ENCODE data around the gene ANKRD33.
"Not testable (repeated sequence)": the region's sequence is repeated elsewhere in the genome, so short reads cannot be mapped to it uniquely, and the experiment has no call there.

Gene ANKRD33

DNA sequence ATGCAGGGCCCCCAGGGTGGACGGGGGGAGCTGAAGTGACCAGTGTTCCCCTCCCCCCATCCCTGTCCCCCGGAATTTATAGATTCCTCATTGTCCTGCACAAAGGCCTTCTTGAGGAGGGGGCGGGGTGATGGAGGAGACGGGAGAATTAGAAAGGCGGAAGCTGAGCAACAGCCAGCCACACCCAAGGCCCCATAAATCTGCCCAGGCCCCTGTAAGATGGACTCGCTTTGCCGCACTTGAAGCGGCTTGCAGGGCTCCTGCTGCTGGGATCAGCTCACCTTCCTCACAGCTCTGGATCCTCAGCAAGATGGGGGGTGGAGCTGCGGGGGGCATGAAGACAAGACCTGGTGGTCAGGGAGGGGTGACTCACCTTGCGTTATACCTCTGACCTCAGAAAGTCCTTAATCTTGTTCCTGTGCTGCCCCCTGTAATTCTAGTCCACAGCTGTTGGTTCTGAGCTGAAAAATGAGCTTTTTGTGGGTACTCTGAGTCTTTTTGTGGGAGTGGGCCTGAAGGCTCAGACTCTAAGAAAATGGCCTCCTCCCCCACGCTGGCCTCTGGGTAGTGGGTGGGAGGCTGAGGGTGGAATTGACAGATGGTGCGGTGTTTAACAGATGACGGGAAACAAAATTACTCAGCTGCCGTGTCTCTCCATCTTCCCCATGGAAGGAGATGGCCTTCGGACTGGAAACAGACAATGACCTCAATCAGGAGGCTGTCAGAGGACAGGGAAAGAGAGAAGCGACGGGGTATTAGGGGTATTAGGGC is 15.8 kb upstream of the ANKRD33 start:
- Histone ChIP-seq H3K9me3 (ENCODE audit: control insufficient read depth, low read length) (no peaks in the 10 kb centered on the region), H3K36me3 (ENCODE audit: control insufficient read depth, insufficient read depth, low read length) (no peaks in the 10 kb centered on the region), H3K4me3 (ENCODE audit: low read length) (no peak overlapping the region), H3K9ac (ENCODE audit: low read length) (no peak overlapping the region), H3K27me3 (ENCODE audit: control insufficient read depth, insufficient read depth, low read length) (peaks cover 27% of the 10 kb centered on the region), H3K4me1 (ENCODE audit: control insufficient read depth, insufficient read depth, low read length) (peaks cover 8% of the 10 kb centered on the region)

DNA sequence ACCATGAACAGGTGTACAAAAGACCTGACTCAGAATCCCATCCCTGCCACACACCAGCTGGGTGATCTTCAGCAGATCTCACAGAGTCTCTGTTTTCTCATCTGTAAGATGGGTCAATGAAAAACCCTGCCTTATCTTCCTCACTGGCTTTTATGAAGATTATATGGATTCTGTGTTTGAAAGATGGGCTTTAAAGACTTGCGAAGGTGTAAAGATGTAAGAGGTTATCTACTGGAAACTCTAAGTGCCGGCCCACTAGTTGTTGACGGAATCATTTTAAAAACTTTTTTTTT is 15.3 kb upstream of the ANKRD33 start:
- peaks cover 27% of the 10 kb centered on the region for H3K27me3 ChIP-seq (ENCODE audit: control insufficient read depth, insufficient read depth, low read length)
- no peaks in the 10 kb centered on the region for H3K9me3 ChIP-seq (ENCODE audit: control insufficient read depth, low read length)
- no peak overlapping the region for H3K4me3 ChIP-seq (ENCODE audit: low read length)
- no peak overlapping the region for H3K9ac ChIP-seq (ENCODE audit: low read length)
- H3K4me1 ChIP-seq (ENCODE audit: control insufficient read depth, insufficient read depth, low read length) = peaks cover 8% of the 10 kb centered on the region
- H3K36me3 ChIP-seq (ENCODE audit: control insufficient read depth, insufficient read depth, low read length) = no peaks in the 10 kb centered on the region

DNA sequence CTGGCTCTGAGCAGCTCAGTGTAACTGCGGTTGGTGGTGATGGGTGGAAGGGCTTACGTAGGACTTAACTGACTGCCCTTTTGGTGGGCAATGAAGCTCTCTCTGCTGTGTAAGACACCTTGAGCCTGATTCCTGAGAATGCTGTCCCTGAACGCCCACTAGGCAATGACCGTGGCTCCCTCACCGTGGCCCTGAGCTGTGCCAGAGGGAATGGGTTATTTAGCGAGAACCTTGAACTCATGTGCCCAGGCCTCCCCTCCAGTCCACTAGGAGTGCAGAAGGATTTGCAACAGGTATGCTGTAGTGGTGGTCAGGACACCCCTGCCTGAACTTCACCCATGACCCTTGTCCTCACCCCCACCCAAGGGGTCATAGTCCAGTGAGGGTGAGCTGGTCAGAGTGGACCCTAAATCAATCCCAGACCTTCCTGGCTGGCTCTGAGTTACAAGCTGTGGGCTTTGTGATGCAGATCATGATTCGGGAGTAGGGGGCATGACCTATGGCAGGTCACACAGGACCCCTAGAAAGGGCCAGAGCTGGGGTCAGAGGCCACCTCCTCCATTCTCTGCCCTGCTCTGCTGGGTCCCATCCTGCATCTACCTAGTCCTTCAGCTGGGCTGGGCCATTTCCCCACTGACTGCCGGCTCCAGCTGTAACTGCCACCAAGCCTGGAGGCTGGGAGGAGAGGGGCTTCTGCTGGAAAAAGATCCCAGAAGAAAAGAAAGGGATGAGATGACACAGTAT is 14.5 kb upstream of the ANKRD33 start:
- peaks cover 8% of the 10 kb centered on the region for H3K4me1 ChIP-seq (ENCODE audit: control insufficient read depth, insufficient read depth, low read length)
- peaks cover 22% of the 10 kb centered on the region for H3K27me3 ChIP-seq (ENCODE audit: control insufficient read depth, insufficient read depth, low read length)
- H3K36me3 ChIP-seq (ENCODE audit: control insufficient read depth, insufficient read depth, low read length) = no peaks in the 10 kb centered on the region
- no peaks in the 10 kb centered on the region for H3K9me3 ChIP-seq (ENCODE audit: control insufficient read depth, low read length)
- no peak overlapping the region for H3K4me3 ChIP-seq (ENCODE audit: low read length)
- no peak overlapping the region for H3K9ac ChIP-seq (ENCODE audit: low read length)

DNA sequence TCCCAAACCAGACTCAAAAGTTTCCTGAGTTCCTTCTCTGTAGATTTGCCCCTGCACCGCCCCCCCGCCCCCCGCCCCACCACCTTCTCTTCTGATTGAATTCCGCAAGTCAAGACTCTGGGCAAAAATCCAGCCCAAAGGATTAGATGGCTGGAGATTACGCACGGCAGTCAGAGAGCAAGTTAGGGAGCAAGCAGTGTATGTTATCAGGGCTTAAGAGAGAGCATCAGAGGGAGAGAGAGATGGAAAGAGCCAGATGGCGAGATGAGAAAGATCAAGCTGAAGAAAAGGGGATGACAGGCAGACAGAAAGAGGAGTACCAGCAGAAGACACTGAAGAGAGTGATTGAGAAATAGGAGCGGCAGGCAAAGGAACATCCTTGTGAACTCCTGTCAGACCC is 13.9 kb upstream of the ANKRD33 start:
- H3K4me3 ChIP-seq (ENCODE audit: low read length) = no peak overlapping the region
- H3K27me3 ChIP-seq (ENCODE audit: control insufficient read depth, insufficient read depth, low read length) = peaks cover 16% of the 10 kb centered on the region
- peaks cover 2% of the 10 kb centered on the region for H3K4me1 ChIP-seq (ENCODE audit: control insufficient read depth, insufficient read depth, low read length)
- H3K9ac ChIP-seq (ENCODE audit: low read length) = no peak overlapping the region
- H3K36me3 ChIP-seq (ENCODE audit: control insufficient read depth, insufficient read depth, low read length) = no peaks in the 10 kb centered on the region
- H3K9me3 ChIP-seq (ENCODE audit: control insufficient read depth, low read length) = no peaks in the 10 kb centered on the region

DNA sequence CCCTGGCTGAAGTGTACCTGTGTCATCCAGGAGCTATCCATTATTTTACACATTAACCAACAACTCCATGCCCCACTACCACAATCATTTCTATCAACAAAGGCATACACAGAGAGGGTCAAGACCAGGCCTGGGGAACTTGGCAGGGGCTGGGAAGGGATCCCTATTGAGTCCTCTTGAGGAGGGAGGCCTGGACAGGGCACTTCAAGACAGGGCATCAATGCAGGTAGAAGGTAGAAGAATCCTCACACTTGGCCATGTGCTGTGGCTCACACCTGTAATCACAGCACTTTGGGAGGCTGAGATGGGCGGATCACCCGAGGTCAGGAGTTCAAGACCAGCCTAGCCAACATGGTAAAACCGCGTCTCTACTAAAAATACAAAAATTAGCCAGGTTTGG is 13.4 kb upstream of the ANKRD33 start:
- H3K9me3 ChIP-seq (ENCODE audit: control insufficient read depth, low read length) = no peaks in the 10 kb centered on the region
- H3K4me1 ChIP-seq (ENCODE audit: control insufficient read depth, insufficient read depth, low read length) = no peaks in the 10 kb centered on the region
- no peak overlapping the region for H3K9ac ChIP-seq (ENCODE audit: low read length)
- no peaks in the 10 kb centered on the region for H3K36me3 ChIP-seq (ENCODE audit: control insufficient read depth, insufficient read depth, low read length)
- peaks cover 11% of the 10 kb centered on the region for H3K27me3 ChIP-seq (ENCODE audit: control insufficient read depth, insufficient read depth, low read length)
- no peak overlapping the region for H3K4me3 ChIP-seq (ENCODE audit: low read length)

DNA sequence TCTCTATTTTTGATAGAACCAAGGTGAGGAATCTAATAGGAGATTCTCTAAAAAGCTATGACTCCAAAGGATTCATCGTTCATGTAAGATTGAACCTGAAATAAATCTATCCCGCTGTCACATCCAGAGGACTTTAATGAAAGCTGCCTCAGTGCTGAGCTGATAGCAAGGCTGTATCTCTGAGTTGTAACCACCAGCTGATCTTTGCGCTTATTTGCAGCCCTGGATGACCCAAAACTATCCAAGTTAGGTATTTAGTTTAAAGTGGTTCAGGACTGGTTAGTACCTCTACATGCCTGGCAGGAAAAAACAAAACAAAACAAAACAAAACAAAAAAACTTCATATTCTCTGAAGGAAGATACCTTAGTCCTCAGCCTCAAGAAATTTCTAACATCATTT is 8.8 kb upstream of the ANKRD33 start:
- H3K9me3 ChIP-seq (ENCODE audit: control insufficient read depth, low read length) = no peaks in the 10 kb centered on the region
- H3K4me1 ChIP-seq (ENCODE audit: control insufficient read depth, insufficient read depth, low read length) = no peaks in the 10 kb centered on the region
- no peaks in the 10 kb centered on the region for H3K27me3 ChIP-seq (ENCODE audit: control insufficient read depth, insufficient read depth, low read length)
- no peak overlapping the region for H3K9ac ChIP-seq (ENCODE audit: low read length)
- H3K36me3 ChIP-seq (ENCODE audit: control insufficient read depth, insufficient read depth, low read length) = no peaks in the 10 kb centered on the region
- no peak overlapping the region for H3K4me3 ChIP-seq (ENCODE audit: low read length)

DNA sequence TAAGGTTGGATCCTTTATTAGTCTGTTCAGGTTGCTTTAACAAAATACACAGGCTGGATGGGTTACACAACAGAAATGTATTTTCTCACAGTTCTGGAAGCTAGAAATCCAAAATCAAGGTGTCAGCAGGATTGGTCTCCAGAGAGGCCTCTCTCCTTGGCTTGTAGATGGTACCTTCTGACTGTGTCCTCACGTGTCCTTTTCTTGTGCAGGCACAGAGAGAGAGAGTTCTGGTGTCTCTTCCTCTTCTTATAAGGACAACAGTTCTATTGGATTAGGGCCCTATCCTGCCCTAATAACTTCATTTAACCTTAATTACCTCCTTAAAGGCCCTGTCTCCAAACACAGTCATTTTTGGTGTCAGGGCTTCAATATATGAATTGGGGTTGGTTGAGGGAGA is 4.6 kb upstream of the ANKRD33 start:
- Histone ChIP-seq H3K9me3 (ENCODE audit: control insufficient read depth, low read length) (no peaks in the 10 kb centered on the region), H3K36me3 (ENCODE audit: control insufficient read depth, insufficient read depth, low read length) (no peaks in the 10 kb centered on the region), H3K4me1 (ENCODE audit: control insufficient read depth, insufficient read depth, low read length) (peaks cover 4% of the 10 kb centered on the region), H3K9ac (ENCODE audit: low read length) (no peak overlapping the region), H3K27me3 (ENCODE audit: control insufficient read depth, insufficient read depth, low read length) (peaks cover 4% of the 10 kb centered on the region), H3K4me3 (ENCODE audit: low read length) (no peak overlapping the region)

DNA sequence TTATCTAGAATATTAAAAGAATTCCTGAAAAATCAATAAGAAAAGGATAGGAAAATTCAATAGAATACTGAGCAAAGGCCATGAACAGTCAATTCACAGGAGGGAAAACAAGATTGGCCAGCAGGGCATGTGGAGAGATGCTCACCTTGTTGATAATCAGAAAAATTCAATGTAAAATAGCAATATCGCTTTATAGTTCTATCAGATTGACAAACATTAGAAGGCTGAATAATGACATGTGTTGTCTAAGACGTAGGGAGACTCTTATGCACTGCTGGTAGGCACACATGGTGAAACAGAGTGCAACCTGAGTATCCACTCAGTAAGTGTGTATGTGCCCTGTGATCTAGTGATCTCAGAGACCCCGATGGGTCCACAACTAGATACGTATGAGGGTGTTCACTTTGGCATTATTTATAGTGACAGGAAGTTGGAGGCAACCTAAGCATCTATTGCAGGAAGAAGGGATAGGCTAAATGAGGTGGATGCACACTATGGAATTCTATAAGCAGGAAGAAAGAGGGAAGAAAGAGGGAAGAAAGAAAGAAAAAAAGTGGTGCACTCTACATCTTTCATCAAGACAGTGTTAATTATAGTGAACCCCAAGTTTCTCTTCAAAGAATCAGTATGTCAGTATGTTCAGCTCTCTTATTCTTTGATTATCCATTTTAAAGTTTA is 3.8 kb upstream of the ANKRD33 start:
- Histone ChIP-seq H3K4me3 (ENCODE audit: low read length) (no peak overlapping the region), H3K9me3 (ENCODE audit: control insufficient read depth, low read length) (no peaks in the 10 kb centered on the region), H3K9ac (ENCODE audit: low read length) (no peak overlapping the region), H3K27me3 (ENCODE audit: control insufficient read depth, insufficient read depth, low read length) (peaks cover 9% of the 10 kb centered on the region), H3K36me3 (ENCODE audit: control insufficient read depth, insufficient read depth, low read length) (no peaks in the 10 kb centered on the region), H3K4me1 (ENCODE audit: control insufficient read depth, insufficient read depth, low read length) (peaks cover 4% of the 10 kb centered on the region)

DNA sequence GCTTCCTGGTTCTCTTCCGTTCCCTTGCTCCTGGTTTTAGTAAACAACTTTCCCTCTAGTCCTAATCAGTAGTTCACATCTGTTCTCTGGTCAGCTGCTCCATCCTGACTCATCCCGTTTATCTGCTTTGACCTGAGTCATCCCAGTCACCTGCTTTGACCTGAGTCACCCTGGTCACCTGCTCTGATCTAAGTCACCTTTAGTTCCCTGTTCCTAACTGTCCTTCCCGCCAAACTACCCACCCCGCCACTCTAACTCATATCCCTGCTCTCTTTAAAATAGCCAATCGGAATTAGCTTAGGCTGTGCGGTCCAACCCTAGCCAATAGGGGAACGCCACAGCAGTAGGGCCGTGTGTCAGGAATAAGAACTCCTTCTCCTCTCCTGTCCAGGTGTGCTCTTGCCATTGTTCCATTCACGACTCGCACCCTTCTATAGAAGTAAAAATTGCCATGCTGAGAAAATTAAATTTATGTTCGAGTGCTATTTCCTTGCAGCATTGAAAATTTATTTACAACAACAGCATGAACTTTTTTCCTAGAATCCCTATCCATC is 3.1 kb upstream of the ANKRD33 start:
- H3K9me3 ChIP-seq (ENCODE audit: control insufficient read depth, low read length) = no peaks in the 10 kb centered on the region
- no peaks in the 10 kb centered on the region for H3K36me3 ChIP-seq (ENCODE audit: control insufficient read depth, insufficient read depth, low read length)
- H3K4me1 ChIP-seq (ENCODE audit: control insufficient read depth, insufficient read depth, low read length) = peaks cover 4% of the 10 kb centered on the region
- peaks cover 9% of the 10 kb centered on the region for H3K27me3 ChIP-seq (ENCODE audit: control insufficient read depth, insufficient read depth, low read length)
- H3K9ac ChIP-seq (ENCODE audit: low read length) = no peak overlapping the region
- no peak overlapping the region for H3K4me3 ChIP-seq (ENCODE audit: low read length)

DNA sequence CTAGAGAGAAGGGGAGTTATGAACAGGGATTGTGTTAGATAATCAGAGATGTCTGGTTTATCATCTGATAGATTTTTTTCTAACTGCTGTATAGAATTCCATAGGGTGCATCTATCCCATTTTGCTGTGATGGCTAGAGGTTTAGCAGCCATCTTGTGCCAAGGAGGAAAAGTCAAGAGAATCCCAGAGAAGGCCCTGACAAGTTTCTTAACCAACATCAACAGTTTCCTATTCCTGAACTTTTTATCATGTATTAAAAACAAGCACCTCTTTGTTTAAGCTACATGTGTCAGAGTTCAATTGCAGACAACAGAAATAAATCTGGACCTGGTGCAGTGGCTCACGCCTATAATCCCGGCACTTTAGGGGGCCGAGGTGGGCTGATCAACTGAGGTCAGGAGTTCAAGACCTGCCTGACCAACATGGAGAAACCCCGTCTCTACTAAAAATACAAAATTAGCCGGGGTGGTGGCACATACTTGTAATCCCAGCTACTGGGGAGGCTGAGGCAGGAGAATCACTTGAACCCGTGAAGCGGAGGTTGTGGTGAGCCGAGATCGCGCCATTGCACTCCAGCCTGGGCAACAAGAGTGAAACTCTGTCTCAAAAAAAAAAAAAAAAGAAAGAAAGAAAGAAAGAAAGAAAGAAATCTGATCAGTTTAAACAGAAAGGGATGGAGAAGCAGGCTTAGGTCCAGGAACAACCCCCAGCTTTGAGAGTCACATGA is 2.4 kb upstream of the ANKRD33 start:
- H3K4me1 ChIP-seq (ENCODE audit: control insufficient read depth, insufficient read depth, low read length); H3K4me3 ChIP-seq (ENCODE audit: low read length); H3K27me3 ChIP-seq (ENCODE audit: control insufficient read depth, insufficient read depth, low read length); H3K9me3 ChIP-seq (ENCODE audit: control insufficient read depth, low read length); H3K36me3 ChIP-seq (ENCODE audit: control insufficient read depth, insufficient read depth, low read length); H3K9ac ChIP-seq (ENCODE audit: low read length): not testable (repeated sequence)

DNA sequence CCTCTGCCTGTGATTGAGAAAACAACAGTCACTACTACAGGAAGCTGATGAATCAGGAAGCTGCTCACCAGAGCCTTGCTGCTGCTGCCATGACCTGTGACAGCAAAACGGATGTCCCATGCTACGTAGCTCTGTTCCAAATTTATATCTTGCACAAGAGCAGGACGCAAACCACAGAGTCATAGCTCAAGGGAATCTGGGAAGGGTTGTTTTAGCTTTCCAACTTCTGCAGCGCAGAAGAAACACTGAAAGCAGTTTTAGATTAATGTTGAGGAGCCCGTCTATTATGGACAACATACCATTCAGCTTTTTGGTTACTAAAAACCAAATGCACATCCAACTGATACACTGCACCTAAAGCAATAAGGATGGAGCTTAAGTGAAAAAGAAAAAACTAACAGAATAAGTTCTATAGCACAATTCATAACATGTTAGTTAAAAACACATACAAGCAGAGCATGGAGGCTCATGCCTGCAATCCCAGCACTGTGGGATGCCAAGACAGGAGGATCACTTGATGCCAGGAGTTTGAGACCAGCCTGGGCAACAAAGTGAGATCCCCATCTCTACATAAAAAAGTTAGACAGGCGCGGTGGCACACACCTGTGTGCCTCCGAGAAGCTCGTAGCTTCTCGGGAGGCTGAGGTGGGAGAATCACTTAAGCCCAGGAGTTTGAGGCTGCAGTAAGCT is 1.7 kb upstream of the ANKRD33 start:
- no peaks in the 10 kb centered on the region for H3K9me3 ChIP-seq (ENCODE audit: control insufficient read depth, low read length)
- peaks cover 7% of the 10 kb centered on the region for H3K4me1 ChIP-seq (ENCODE audit: control insufficient read depth, insufficient read depth, low read length)
- H3K4me3 ChIP-seq (ENCODE audit: low read length) = no peak overlapping the region
- no peaks in the 10 kb centered on the region for H3K36me3 ChIP-seq (ENCODE audit: control insufficient read depth, insufficient read depth, low read length)
- no peak overlapping the region for H3K9ac ChIP-seq (ENCODE audit: low read length)
- H3K27me3 ChIP-seq (ENCODE audit: control insufficient read depth, insufficient read depth, low read length) = peaks cover 9% of the 10 kb centered on the region
